HepG2 (cell line): ENCODE measurements around the gene NRP1. TPM values are rescaled to one million over a fixed set of nuclear protein-coding genes. Genes with fewer than 3 reads are reported as not detected.
A peak's percentile ranks its signal among the peaks of the same experiment; 100 is the strongest.

Source experiments
- ATAC-seq: fragments of 200-7000 bp; cut with Tn5 transposase; 3 replicates; pipeline ENCODE4 v1.9.1; 2020; ENCODE audit warnings: mild to moderate bottlenecking, moderate library complexity
- BruUV-seq: library from RNA; stranded (reverse); fragments of 400-500 nt; replicated peaks from 2 replicates; lab custom pipeline; 2021; lab: Mats Ljungman, UMichigan
- CTCF ChIA-PET: fragments of 300-600 bp; formaldehyde crosslinking; extraction: SDS; loops from one replicate; lab custom pipeline; 2021; ENCODE audit warnings: low total read pairs, inconsistent platforms, low intra/inter-chr PET ratio; lab: Yijun Ruan, JAX
- POLR2A ChIA-PET: fragments of 350-600 bp; sonication (Branson Sonifier 250); formaldehyde crosslinking; loops from one replicate; lab custom pipeline; 2020; ENCODE audit warnings: antibody characterized with exemption, inconsistent platforms; lab: Yijun Ruan, JAX
- DNase-seq: peaks from one replicate; pipeline ENCODE4 v3.0.0-alpha.2; 2015; ENCODE audit warnings: low spot score
- FAIRE-seq: peaks from 3 replicates; lab custom pipeline; 2011; peaks lifted over from hg19 to GRCh38; lab: Jason Lieb, UNC
- H2AFZ ChIP-seq: one replicate; pipeline ENCODE4 v1.6.1; 2011; ENCODE audit warnings: low read length, inconsistent platforms
- H3K27ac ChIP-seq: fragments of 300-600 bp; 3 replicates; pipeline ENCODE4 v1.8.0; 2011; ENCODE audit warnings: mixed run types, mild to moderate bottlenecking, mixed read lengths, low read length, inconsistent platforms; ENCODE audit not compliant: insufficient read depth; ENCODE audit errors: extremely low read length
- H3K27me3 ChIP-seq, 2 experiments: fragments of 200-600 bp in 1 of 2; 2 replicates in 1 of 2; 3 replicates in 1 of 2; pipeline versions ENCODE4 v1.6.0 to v1.8.0; 2011; ENCODE audit warnings: low read length in 2 of 2, mild to moderate bottlenecking in 2 of 2, moderate library complexity in 2 of 2, inconsistent platforms in 1 of 2; ENCODE audit not compliant: insufficient read depth in 2 of 2, control insufficient read depth in 1 of 2
- H3K36me3 ChIP-seq, 2 experiments: fragments of 200-600 bp in 1 of 2; replicated peaks in 1 of 2; 2 replicates in 1 of 2; 3 replicates in 1 of 2; pipeline versions ENCODE4 v1.5.1 to v1.8.0; 2011; ENCODE audit warnings: low read length in 2 of 2, inconsistent platforms in 1 of 2; ENCODE audit not compliant: insufficient read depth in 2 of 2, control insufficient read depth in 1 of 2
- H3K4me1 ChIP-seq: 2 replicates; pipeline ENCODE4 v1.5.1; 2012; ENCODE audit warnings: low read length, inconsistent platforms; ENCODE audit not compliant: insufficient read depth
- H3K4me2 ChIP-seq: 2 replicates; pipeline ENCODE4 v1.6.0; 2011; ENCODE audit warnings: low read depth, low read length, inconsistent platforms
- H3K4me3 ChIP-seq, 3 experiments: fragments of 200-600 bp in 1 of 3; sonication (generic), shearing (Covaris generic) in 1 of 3; replicated peaks in 1 of 3; 2 replicates each; pipeline ENCODE4 v1.5.1; 2011 to 2016; ENCODE audit warnings: low read length in 3 of 3, inconsistent platforms in 2 of 3, low read depth in 2 of 3, mild to moderate bottlenecking in 2 of 3, control low read depth in 1 of 3, mixed read lengths in 1 of 3; ENCODE audit not compliant: insufficient read depth in 1 of 3
- H3K79me2 ChIP-seq: one replicate; pipeline ENCODE4 v1.6.1; 2011; ENCODE audit warnings: low read length, inconsistent platforms; ENCODE audit not compliant: insufficient read depth
- H3K9ac ChIP-seq: 2 replicates; pipeline ENCODE4 v1.6.0; 2011; ENCODE audit warnings: mild to moderate bottlenecking, low read depth, low read length, inconsistent platforms; ENCODE audit not compliant: insufficient read depth
- H3K9me3 ChIP-seq: 2 replicates; pipeline ENCODE4 v1.5.1; 2012; ENCODE audit warnings: mild to moderate bottlenecking, low read length
- H4K20me1 ChIP-seq: 2 replicates; pipeline ENCODE4 v1.6.0; 2011; ENCODE audit warnings: inconsistent platforms, mild to moderate bottlenecking, low read length, moderate library complexity; ENCODE audit not compliant: insufficient read depth
- CHD2 ChIP-seq: IDR thresholded peaks from 2 replicates; pipeline ENCODE4 v1.6.1; 2011; ENCODE audit warnings: low read depth, low read length, improper control_type of control experiment
- CREM ChIP-seq, 2 experiments: sonication (generic) in 1 of 2; formaldehyde crosslinking in 1 of 2; IDR thresholded peaks; 2 replicates each; pipeline versions ENCODE4 v1.4.0 to v1.6.1; 2016 to 2020; ENCODE audit warnings: antibody characterized with exemption in 1 of 2, mild to moderate bottlenecking in 1 of 2, missing genetic modification reagents in 1 of 2
- DPF2 ChIP-seq: sonication (generic); formaldehyde crosslinking; IDR thresholded peaks from 2 replicates; pipeline ENCODE4 v1.4.0; 2020; ENCODE audit warnings: mild to moderate bottlenecking, low read depth, missing genetic modification reagents, borderline replicate concordance
- ERF ChIP-seq: IDR thresholded peaks from 2 replicates; pipeline ENCODE4 v1.6.1; 2018; ENCODE audit warnings: missing biosample characterization, missing genetic modification reagents
- FOXO1 ChIP-seq: sonication (generic); formaldehyde crosslinking; IDR thresholded peaks from 2 replicates; pipeline ENCODE4 v1.4.0; 2020; ENCODE audit warnings: missing genetic modification reagents
- HOXA7 ChIP-seq: sonication (generic); formaldehyde crosslinking; IDR thresholded peaks from 2 replicates; pipeline ENCODE4 v1.8.1; 2022; ENCODE audit warnings: mild to moderate bottlenecking, missing genetic modification reagents, moderate library complexity
- ISL2 ChIP-seq: sonication (generic); formaldehyde crosslinking; IDR thresholded peaks from 2 replicates; pipeline ENCODE4 v1.5.0; 2020; ENCODE audit warnings: missing genetic modification reagents
- MEIS2 ChIP-seq: sonication (generic); formaldehyde crosslinking; IDR thresholded peaks from 2 replicates; pipeline ENCODE4 v1.9.0; 2021; ENCODE audit warnings: mild to moderate bottlenecking, missing genetic modification reagents
- NFIC ChIP-seq: IDR thresholded peaks from 2 replicates; pipeline ENCODE4 v1.6.1; 2012; ENCODE audit warnings: mild to moderate bottlenecking, low read length, inconsistent platforms
- NR2F6 ChIP-seq, 2 experiments: IDR thresholded peaks; 2 replicates each; pipeline ENCODE4 v1.6.1; 2016; ENCODE audit warnings: antibody characterized with exemption in 1 of 2, mild to moderate bottlenecking in 1 of 2
- SALL1 ChIP-seq: sonication (generic); formaldehyde crosslinking; IDR thresholded peaks from 2 replicates; pipeline ENCODE4 v1.8.0; 2022; ENCODE audit warnings: mild to moderate bottlenecking, missing genetic modification reagents
- TGIF2 ChIP-seq: IDR thresholded peaks from 2 replicates; pipeline ENCODE4 v1.6.1; 2016; ENCODE audit warnings: control low read depth, missing compliant biosample characterization
- ZFP1 ChIP-seq: IDR thresholded peaks from 2 replicates; pipeline ENCODE4 v1.6.1; 2016
- ZNF24 ChIP-seq: fragments of 450-650 bp; IDR thresholded peaks from 2 replicates; pipeline ENCODE4 v1.6.1; 2017; ENCODE audit warnings: antibody characterized with exemption, mild to moderate bottlenecking
- ZNF331 ChIP-seq: sonication (generic); formaldehyde crosslinking; IDR thresholded peaks from 2 replicates; pipeline ENCODE4 v1.4.0; 2020; ENCODE audit warnings: missing genetic modification reagents
- ZNF34 ChIP-seq: sonication (generic); formaldehyde crosslinking; IDR thresholded peaks from 2 replicates; pipeline ENCODE4 v1.4.0; 2020; ENCODE audit warnings: mild to moderate bottlenecking, missing genetic modification reagents, borderline replicate concordance
- WGBS: methylation state at CpG from one replicate; pipeline ENCODE4 v1.1.6; 2017; ENCODE audit warnings: low lambda C conversion rate; 5-methylcytosine and 5-hydroxymethylcytosine counted together
- in situ Hi-C: cut with HindIII; loops from 2 replicates; pipeline ENCODE4 v1.10.0; 2017; ENCODE audit warnings: low pct_unique_long_range_greater_than_20kb; ENCODE audit not compliant: extremely low pct_ligation_motif_present
- intact Hi-C: fragments of 100-400 bp; cut with micrococcal nuclease; formaldehyde crosslinking; loops from one replicate; pipeline ENCODE4 v1.10.0; 2022; ENCODE audit not compliant: unreplicated experiment
- polyA plus RNA-seq, 8 experiments: library from polyadenylated mRNA; depleted of rRNA in 3 of 8; stranded (reverse) in 7 of 8; unstranded in 1 of 8; fragments of >200 nt; fragmentation: Illumina TruSeq in 4 of 8; extraction: Trizol in 4 of 8; gene quantifications; 2 replicates each; pipeline versions ENCODE4 v1.2.1 to v1.2.3, GENCODE V29; 2011 to 2016; ENCODE audit warnings: low read depth in 4 of 8, missing spikeins in 1 of 8, mixed read lengths in 1 of 8; ENCODE audit not compliant: insufficient read depth in 1 of 8
- total RNA-seq, 5 experiments: library from RNA; depleted of rRNA; stranded (reverse); fragments of >200 nt; fragmentation: Illumina TruSeq; extraction: Trizol; gene quantifications; 2 replicates each; pipeline ENCODE4 v1.2.3, GENCODE V29; 2016; ENCODE audit warnings: low read depth in 1 of 5
- TF ChIP-seq, protein P1 (sequence below): sonication (generic); formaldehyde crosslinking; conservative IDR thresholded peaks from 2 replicates; pipeline ENCODE4 v1.4.0; 2020; ENCODE audit warnings: missing genetic modification reagents
- TF ChIP-seq, protein P2 (sequence below), 2 experiments: fragments of 450-650 bp in 1 of 2; sonication (generic) in 1 of 2; formaldehyde crosslinking; IDR thresholded peaks; 2 replicates each; pipeline versions ENCODE4 v1.5.0 to v1.8.0; 2020 to 2022; ENCODE audit warnings: mild to moderate bottlenecking in 1 of 2, missing genetic modification reagents in 1 of 2

The NRP1 gene
- total and polyA plus RNA-seq, 2 of the 13 experiments (the other 11 are each of a cell fraction or from before 2014, with no cell fraction given) = 5.3 to 5.8 TPM

DNA sequence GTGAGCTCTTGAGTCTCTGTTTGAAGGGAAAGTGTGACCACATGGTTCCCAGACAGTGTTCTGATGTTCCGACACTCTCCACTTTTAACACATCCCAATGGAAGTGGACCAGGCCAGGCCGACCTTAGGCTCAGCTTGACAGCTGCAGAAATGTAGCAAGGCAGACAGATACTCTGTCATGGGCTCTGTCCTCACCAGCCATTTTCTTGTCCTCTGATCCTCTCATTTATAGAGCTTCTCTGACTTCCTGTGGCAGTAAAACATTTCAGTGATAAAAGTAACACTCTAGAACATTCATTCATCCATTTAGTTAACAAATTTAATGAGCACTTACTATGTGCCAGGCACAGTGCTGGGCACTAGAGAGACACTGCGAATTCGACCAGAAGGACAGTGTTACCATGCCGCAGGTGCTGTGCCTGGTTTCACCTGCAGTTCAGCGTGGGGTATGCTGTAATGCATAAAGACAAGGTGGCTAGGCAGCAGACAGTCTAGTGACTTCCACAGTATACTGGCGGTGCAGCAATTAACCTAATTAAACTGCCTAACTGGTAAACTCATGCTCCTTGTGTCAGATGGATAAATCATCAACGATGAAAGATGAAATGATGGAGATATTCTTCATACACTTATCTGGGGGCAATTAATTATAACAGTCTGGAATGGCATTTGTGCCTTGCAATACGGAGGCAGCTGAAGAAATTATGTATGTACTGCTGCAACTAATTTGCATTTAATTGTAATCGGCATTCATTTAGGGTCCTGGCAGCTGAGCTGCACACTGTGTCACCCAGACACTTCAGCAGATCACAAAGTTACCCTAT is 188.1 kb downstream of the NRP1 start (continued):
- no peak for TF ChIP-seq NFIC
- TF ChIP-seq HOXA7 (CRISPR knock-in tag) = no peak
- TF ChIP-seq, all 625 proteins: peak for 11

DNA sequence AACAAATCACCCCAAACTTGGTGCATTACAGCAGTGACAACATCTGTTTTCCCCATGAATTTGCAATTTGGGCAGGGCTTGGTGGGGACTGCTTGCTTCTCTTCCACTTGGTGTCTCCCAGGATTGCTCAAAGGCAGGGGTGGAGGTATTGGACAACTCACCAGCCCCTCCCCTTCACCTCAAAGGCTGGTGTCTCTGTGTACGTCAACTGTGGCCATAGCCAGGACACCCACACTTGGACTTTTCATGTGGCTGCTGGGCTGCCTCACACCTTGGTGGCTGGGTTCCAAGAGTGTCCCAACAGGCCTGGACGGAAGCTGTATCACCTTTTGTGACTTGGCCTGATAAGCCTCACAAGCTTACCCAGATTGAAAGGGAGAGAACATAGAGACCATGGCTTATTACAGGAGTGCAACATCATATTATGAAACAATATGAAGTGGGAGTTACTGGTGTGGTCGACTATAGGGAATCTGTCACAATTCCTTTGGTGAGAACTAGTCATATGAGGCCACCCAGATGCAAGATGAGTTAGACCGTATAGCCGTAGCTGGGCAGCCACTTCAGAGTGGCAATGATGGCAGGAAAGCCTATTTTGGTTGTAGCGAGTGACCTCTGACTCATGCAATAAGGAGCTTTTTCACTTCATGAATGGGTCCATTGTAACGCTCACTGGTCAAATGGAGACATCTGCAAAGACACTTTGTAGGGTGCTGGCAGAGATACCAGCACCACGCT is 188.8 kb downstream of the NRP1 start:
- CTCF ChIA-PET = no interaction called here
- Histone ChIP-seq H3K36me3 (no peaks in the 10 kb centered on the region), H3K79me2 (no peaks in the 10 kb centered on the region), H3K9ac (peak overlapping the region; percentile 47), H4K20me1 (no peaks in the 10 kb centered on the region), H3K4me1 (peaks cover 39% of the 10 kb centered on the region), H3K27ac (peak overlapping the region; percentile 47), H3K4me2 (peak overlapping the region; percentile 83), H2AFZ (peak overlapping the region; percentile 28), H3K4me3 (peak overlapping the region in 2 of 3 experiments; percentile 17 to 38; a peak in 2 of 6 replicates), H3K27me3 (no peaks in the 10 kb centered on the region), H3K9me3 (0 out of 2 replicates have a peak, but pooled peaks cover 4% of the 10 kb centered on the region)
- WGBS = 1% methylated on average over 8 of the region's 8 CpGs
- peak; percentile 87 for FAIRE-seq
- DNase-seq = peak; percentile 83
- BruUV-seq = no TSS peak
- intact Hi-C loops = no loop called here
- POLR2A ChIA-PET = interaction anchor here (1.1 to 1.6 kb wide), 3 partner anchors 9 to 51 kb away, joined by 4 to 8 read pairs (median 4); no protein-coding TSS in a partner anchor
- in situ Hi-C loops = no loop called here
- peak; percentile 81 for ATAC-seq
- TF ChIP-seq ISL2 (CRISPR knock-in tag) (0 out of 2 replicates have a peak, but pooled peaks have one; percentile 28), ZNF24 (no peak), DPF2 (CRISPR knock-in tag) (no peak), ZNF34 (CRISPR knock-in tag) (0 out of 2 replicates have a peak, but pooled peaks have one; percentile 71), TGIF2 (no peak), NR2F6 (IDR thresholded peaks at IDR 0.05) (peak; percentile 56; the same call in 1 of the 2 replicates), NR2F6 (CRISPR knock-in tag; IDR thresholded peaks at IDR 0.05) (peak; percentile 69), ZFP1 (CRISPR knock-in tag) (0 out of 2 replicates have a peak, but pooled peaks have one; percentile 55), ERF (CRISPR knock-in tag) (0 out of 2 replicates have a peak, but pooled peaks have one; percentile 24), SALL1 (CRISPR knock-in tag) (peak; percentile 43; the same call in 1 of the 2 replicates), CHD2 (no peak), FOXO1 (CRISPR knock-in tag) (no peak), CREM (IDR thresholded peaks at IDR 0.05) (peak; percentile 24; the same call in 1 of the 2 replicates), CREM (CRISPR knock-in tag; IDR thresholded peaks at IDR 0.05) (no peak), ZNF331 (CRISPR knock-in tag) (peak; percentile 13; the same call in 1 of the 2 replicates), MEIS2 (no peak)
- TF ChIP-seq, protein P1, sequence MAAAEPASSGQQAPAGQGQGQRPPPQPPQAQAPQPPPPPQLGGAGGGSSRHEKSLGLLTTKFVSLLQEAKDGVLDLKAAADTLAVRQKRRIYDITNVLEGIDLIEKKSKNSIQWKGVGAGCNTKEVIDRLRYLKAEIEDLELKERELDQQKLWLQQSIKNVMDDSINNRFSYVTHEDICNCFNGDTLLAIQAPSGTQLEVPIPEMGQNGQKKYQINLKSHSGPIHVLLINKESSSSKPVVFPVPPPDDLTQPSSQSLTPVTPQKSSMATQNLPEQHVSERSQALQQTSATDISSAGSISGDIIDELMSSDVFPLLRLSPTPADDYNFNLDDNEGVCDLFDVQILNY (CRISPR knock-in tag) = 0 out of 2 replicates have a peak, but pooled peaks have one; percentile 26
- TF ChIP-seq, protein P2, sequence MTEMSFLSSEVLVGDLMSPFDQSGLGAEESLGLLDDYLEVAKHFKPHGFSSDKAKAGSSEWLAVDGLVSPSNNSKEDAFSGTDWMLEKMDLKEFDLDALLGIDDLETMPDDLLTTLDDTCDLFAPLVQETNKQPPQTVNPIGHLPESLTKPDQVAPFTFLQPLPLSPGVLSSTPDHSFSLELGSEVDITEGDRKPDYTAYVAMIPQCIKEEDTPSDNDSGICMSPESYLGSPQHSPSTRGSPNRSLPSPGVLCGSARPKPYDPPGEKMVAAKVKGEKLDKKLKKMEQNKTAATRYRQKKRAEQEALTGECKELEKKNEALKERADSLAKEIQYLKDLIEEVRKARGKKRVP (CRISPR knock-in tag; IDR thresholded peaks at IDR 0.05) = 0 out of 4 replicates have a peak, but pooled peaks of 1 of the 2 experiments have one; percentile 41
